ENCODE results near the gene UFSP2. TPM values are rescaled to one million over a fixed set of nuclear protein-coding genes. Genes with fewer than 3 reads are reported as not detected.
A peak's percentile ranks its signal among the peaks of the same experiment; 100 is the strongest.

UFSP2 gene
- total and polyA plus RNA-seq, 7 donors: 15.0 to 56.0 (median 31.3) TPM

DNA sequence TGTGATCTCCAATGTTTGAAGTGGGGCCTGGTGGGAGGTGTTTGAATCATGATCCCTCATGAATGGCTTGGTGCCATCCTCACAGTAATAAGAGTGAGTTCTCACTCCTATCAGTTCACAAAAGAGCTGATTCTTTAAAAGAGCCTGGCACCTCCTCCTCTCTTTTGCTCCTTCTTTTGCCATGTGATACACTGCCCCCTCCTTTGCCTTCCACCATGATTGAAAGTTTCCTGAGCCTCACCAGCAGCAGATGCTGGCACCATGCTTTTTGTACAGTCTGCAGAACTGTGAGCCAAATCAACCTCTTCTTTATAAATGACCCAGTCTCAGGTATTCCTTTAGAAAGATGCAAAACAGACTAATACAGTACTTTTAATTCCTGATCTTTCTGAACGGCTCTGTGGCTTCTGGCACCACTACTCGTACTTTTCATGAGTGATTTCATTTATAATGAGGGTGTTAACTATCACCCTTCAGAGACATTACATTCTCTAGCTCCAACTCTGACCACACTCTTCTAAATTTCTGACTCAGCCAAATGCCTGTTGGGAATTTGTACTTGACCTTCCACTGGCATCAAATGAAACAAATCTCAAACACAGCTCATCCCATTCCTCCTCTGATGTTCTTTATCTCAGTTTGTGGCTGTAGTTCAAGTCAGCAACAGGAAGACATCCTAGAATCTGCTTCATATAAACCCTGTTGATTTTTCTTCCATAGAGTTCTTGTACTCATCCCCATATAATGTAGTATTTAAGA, 4.2 kb downstream of the UFSP2 start:
- H3K4me3 ChIP-seq: no peak overlapping the region
- peaks cover 0 to 41% (median 19%) of the 10 kb centered on the region in 4 donors for H3K4me1 ChIP-seq
- no peak overlapping the region for H3K27ac ChIP-seq
- TF ChIP-seq POLR2AphosphoS5 (IDR thresholded peaks at IDR 0.05): no peak
- TF ChIP-seq EP300 (IDR thresholded peaks at IDR 0.05): no peak
- TF ChIP-seq POLR2A (IDR thresholded peaks at IDR 0.05): no peak
- TF ChIP-seq, protein P1, sequence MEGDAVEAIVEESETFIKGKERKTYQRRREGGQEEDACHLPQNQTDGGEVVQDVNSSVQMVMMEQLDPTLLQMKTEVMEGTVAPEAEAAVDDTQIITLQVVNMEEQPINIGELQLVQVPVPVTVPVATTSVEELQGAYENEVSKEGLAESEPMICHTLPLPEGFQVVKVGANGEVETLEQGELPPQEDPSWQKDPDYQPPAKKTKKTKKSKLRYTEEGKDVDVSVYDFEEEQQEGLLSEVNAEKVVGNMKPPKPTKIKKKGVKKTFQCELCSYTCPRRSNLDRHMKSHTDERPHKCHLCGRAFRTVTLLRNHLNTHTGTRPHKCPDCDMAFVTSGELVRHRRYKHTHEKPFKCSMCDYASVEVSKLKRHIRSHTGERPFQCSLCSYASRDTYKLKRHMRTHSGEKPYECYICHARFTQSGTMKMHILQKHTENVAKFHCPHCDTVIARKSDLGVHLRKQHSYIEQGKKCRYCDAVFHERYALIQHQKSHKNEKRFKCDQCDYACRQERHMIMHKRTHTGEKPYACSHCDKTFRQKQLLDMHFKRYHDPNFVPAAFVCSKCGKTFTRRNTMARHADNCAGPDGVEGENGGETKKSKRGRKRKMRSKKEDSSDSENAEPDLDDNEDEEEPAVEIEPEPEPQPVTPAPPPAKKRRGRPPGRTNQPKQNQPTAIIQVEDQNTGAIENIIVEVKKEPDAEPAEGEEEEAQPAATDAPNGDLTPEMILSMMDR (IDR thresholded peaks at IDR 0.05): no peak
- intact Hi-C loops (cut with DNase I): no loop called here
- H3K36me3 ChIP-seq: peaks cover 0 to 43% (median 9%) of the 10 kb centered on the region in 4 donors
- 83 to 90% methylated on average over 2 of the region's 2 CpGs for WGBS, 2 donors
- no peak for DNase-seq
- H3K27me3 ChIP-seq: no peaks in the 10 kb centered on the region
- no peaks in the 10 kb centered on the region for H3K9me3 ChIP-seq

DNA sequence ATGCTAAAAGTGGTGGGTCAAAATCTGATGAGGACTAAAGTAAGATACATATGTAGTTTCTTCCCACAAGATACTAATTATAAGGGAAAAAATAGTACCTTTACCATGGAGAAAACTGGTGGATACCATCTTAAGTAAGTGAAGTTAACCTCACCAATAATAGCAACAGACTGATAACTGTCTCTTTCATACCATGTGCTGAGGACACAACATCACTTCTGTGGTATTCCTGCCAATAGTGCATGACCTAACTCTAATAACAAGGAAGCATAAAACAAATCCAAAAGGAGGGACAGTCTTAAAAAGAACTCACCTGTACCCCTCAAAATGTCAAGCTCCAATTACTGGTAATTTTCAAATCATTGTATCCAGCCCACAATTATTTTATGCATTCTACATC, 8.8 kb downstream of the UFSP2 start:
- H3K36me3 ChIP-seq: peaks cover 8 to 83% (median 21%) of the 10 kb centered on the region in 4 donors
- no peaks in the 10 kb centered on the region for H3K27me3 ChIP-seq
- H3K27ac ChIP-seq: no peak overlapping the region
- TF ChIP-seq POLR2AphosphoS5 (IDR thresholded peaks at IDR 0.05) (no peak), EP300 (IDR thresholded peaks at IDR 0.05) (no peak), POLR2A (IDR thresholded peaks at IDR 0.05) (no peak)
- TF ChIP-seq, protein P1 (IDR thresholded peaks at IDR 0.05): no peak
- H3K4me1 ChIP-seq: peaks cover 0 to 9% (median 3%) of the 10 kb centered on the region in 4 donors
- H3K4me3 ChIP-seq: no peak overlapping the region
- DNase-seq: no peak
- intact Hi-C loops (cut with DNase I): no loop called here
- no peaks in the 10 kb centered on the region for H3K9me3 ChIP-seq

DNA sequence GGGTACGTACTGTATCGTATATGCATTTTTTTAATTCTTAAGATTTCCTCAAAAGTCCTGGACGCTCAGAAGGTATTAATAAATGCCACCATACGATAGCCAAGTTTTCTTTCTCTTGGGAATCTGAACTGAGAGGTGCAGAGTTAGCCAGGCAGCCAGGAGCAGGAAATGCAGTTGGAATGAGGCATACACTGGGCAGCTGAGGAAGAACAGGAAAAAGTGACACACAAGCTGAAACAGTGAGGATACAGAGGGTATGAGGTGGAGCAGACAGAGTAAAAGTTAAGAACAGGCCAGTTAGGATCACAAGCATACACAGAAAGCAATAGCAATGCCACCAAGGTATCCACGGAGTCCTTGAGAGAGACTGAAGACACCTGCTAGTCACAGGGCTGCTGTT, 13.4 kb downstream of the UFSP2 start:
- Histone ChIP-seq H3K27ac (peak overlapping the region in 1 of 4 donors; percentile 11), H3K4me3 (no peak overlapping the region), H3K4me1 (no peaks in the 10 kb centered on the region), H3K36me3 (peaks cover 10 to 89% (median 24%) of the 10 kb centered on the region in 4 donors), H3K27me3 (no peaks in the 10 kb centered on the region), H3K9me3 (no peaks in the 10 kb centered on the region)
- no peak for TF ChIP-seq POLR2AphosphoS5 (IDR thresholded peaks at IDR 0.05)
- no peak for TF ChIP-seq POLR2A (IDR thresholded peaks at IDR 0.05)
- no peak for TF ChIP-seq EP300 (IDR thresholded peaks at IDR 0.05)
- TF ChIP-seq, protein P1 (IDR thresholded peaks at IDR 0.05): no peak
- intact Hi-C loops (cut with DNase I): no loop called here
- DNase-seq: no peak
- whole genome bisulfite sequencing, 2 donors: 95% methylated on average over 5 of the region's 5 CpGs

DNA sequence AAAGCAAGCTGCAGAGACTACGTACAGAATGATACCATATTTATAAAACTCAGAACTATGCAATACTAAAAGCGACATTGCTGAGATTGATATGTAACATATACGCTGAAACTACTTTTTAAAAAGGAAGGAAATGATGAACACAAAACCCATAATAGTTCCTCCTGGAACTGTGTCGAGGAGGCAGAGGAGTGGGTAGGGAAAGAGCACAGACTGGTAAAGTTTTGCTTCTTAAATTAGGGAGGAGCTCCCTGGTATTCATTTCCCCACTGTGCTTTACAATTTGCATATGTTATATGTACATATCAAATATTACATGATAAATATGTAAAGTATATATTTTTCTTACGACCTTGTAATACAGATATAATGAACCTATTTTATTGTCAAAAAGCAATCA, 13.9 kb downstream of the UFSP2 start:
- peaks cover 10 to 87% (median 20%) of the 10 kb centered on the region in 4 donors for H3K36me3 ChIP-seq
- 81 to 87% methylated on average over 5 of the region's 5 CpGs for WGBS, 2 donors

More for the DNA sequence above, 13.9 kb downstream of the UFSP2 start:
- H3K27me3 ChIP-seq: no peaks in the 10 kb centered on the region
- no peak overlapping the region for H3K27ac ChIP-seq
- H3K9me3 ChIP-seq: no peaks in the 10 kb centered on the region
- intact Hi-C loops (cut with DNase I): no loop called here
- TF ChIP-seq POLR2A (IDR thresholded peaks at IDR 0.05): no peak
- TF ChIP-seq EP300 (IDR thresholded peaks at IDR 0.05): no peak
- no peak for TF ChIP-seq POLR2AphosphoS5 (IDR thresholded peaks at IDR 0.05)
- TF ChIP-seq, protein P1 (IDR thresholded peaks at IDR 0.05): no peak
- no peak overlapping the region for H3K4me3 ChIP-seq
- no peak for DNase-seq
- H3K4me1 ChIP-seq: no peaks in the 10 kb centered on the region

All from sigmoid colon (tissue), 7 donors.